ACHN (cell line): Measurements from ENCODE around the gene GRID2.
"Not testable (repeated sequence)": the region's sequence is repeated elsewhere in the genome, so short reads cannot be mapped to it uniquely, and the experiment has no call there.

Source experiments
- DNase-seq: peaks from one replicate; pipeline ENCODE4 v3.0.0-alpha.2; 2015
- in situ Hi-C: cut with HindIII; loops from 2 replicates; pipeline ENCODE4 v1.10.0; 2017; ENCODE audit warnings: low sequenced_read_pairs, low pct_ligation_motif_present, low pct_unique_long_range_greater_than_20kb

Gene GRID2

GRCh38 chr4:93289241-93289640 lies 985.5 kb downstream of the GRID2 start:
- in situ Hi-C loops = no loop called here

GRCh38 chr4:93289831-93290230 lies 986.1 kb downstream of the GRID2 start:
- no peak for DNase-seq
- in situ Hi-C loops = no loop called here

More at GRCh38 chr4:93289241-93289640, 985.5 kb downstream of the GRID2 start:
- no peak for DNase-seq

- no peak for DNase-seq
- in situ Hi-C loops = no loop called here
Observed at GRCh38 chr4:93299118-93299517, 995.4 kb downstream of the GRID2 start.

- in situ Hi-C loops, DNase-seq: not testable (repeated sequence)
Observed at GRCh38 chr4:93300780-93301555, 997.2 kb downstream of the GRID2 start.

GRCh38 chr4:93302310-93302709 lies 998.5 kb downstream of the GRID2 start:
- DNase-seq = no peak
- in situ Hi-C loops = no loop called here

- DNase-seq = no peak
- in situ Hi-C loops = no loop called here
Observed at GRCh38 chr4:93303440-93303839, 999.7 kb downstream of the GRID2 start.

- DNase-seq = no peak
- in situ Hi-C loops = no loop called here
Observed at GRCh38 chr4:93312299-93312698, 1008.5 kb downstream of the GRID2 start.

GRCh38 chr4:93313197-93313596 lies 1009.4 kb downstream of the GRID2 start:
- no peak for DNase-seq
- in situ Hi-C loops = no loop called here

GRCh38 chr4:93317057-93317456 lies 1013.3 kb downstream of the GRID2 start:
- in situ Hi-C loops = no loop called here
- DNase-seq = no peak

- DNase-seq = no peak
- in situ Hi-C loops = no loop called here
Observed at GRCh38 chr4:93317561-93317960, 1013.8 kb downstream of the GRID2 start.

- in situ Hi-C loops = no loop called here
Observed at GRCh38 chr4:93319041-93319440, 1015.3 kb downstream of the GRID2 start.

GRCh38 chr4:93320356-93320755 lies 1016.6 kb downstream of the GRID2 start:
- in situ Hi-C loops = no loop called here
- no peak for DNase-seq

More at GRCh38 chr4:93319041-93319440, 1015.3 kb downstream of the GRID2 start:
- DNase-seq = no peak

GRCh38 chr4:93327346-93327745 lies 1023.6 kb downstream of the GRID2 start:
- no peak for DNase-seq
- in situ Hi-C loops = no loop called here

GRCh38 chr4:93334003-93334402 lies 1030.2 kb downstream of the GRID2 start:
- in situ Hi-C loops = no loop called here

GRCh38 chr4:93337196-93337595 lies 1033.4 kb downstream of the GRID2 start:
- in situ Hi-C loops = no loop called here
- no peak for DNase-seq

More at GRCh38 chr4:93334003-93334402, 1030.2 kb downstream of the GRID2 start:
- DNase-seq = no peak

- DNase-seq = no peak
Observed at GRCh38 chr4:93342738-93343137, 1039.0 kb downstream of the GRID2 start.

GRCh38 chr4:93346840-93347239 lies 1043.1 kb downstream of the GRID2 start:
- no peak for DNase-seq
- in situ Hi-C loops = no loop called here

More at GRCh38 chr4:93342738-93343137, 1039.0 kb downstream of the GRID2 start:
- in situ Hi-C loops = no loop called here

GRCh38 chr4:93348896-93349295 lies 1045.1 kb downstream of the GRID2 start:
- no peak for DNase-seq
- in situ Hi-C loops = no loop called here

GRCh38 chr4:93351846-93352245 lies 1048.1 kb downstream of the GRID2 start:
- in situ Hi-C loops = no loop called here
- no peak for DNase-seq

GRCh38 chr4:93355411-93355810 lies 1051.6 kb downstream of the GRID2 start:
- no peak for DNase-seq
- in situ Hi-C loops = no loop called here
